Thoracic aorta (tissue), 2 donors: ENCODE results near the gene BCL2L11. TPM values are rescaled to one million over a fixed set of nuclear protein-coding genes. Genes with fewer than 3 reads are reported as not detected.

Source experiments
- ATAC-seq: fragments of 150-250 bp; one replicate; pipeline ENCODE4 v1.8.0; 2017; ENCODE audit warnings: low read depth; ENCODE audit not compliant: insufficient number of reproducible peaks, low FRiP score
- DNase-seq: peaks from one replicate; pipeline ENCODE4 v3.0.0-alpha.2; 2020; ENCODE audit warnings: low spot score
- H3K27ac ChIP-seq, 2 donors: fragments of 200-600 bp; sonication (generic); 1 replicate in 1 of 2; 2 replicates in 1 of 2; pipeline ENCODE4 v1.5.1; 2016; ENCODE audit warnings: mild to moderate bottlenecking in 2 of 2, moderate library complexity in 2 of 2
- H3K27me3 ChIP-seq: fragments of 200-600 bp; sonication (generic); replicated peaks from 2 replicates; pipeline ENCODE4 v1.6.0; 2016; ENCODE audit warnings: mild to moderate bottlenecking; ENCODE audit not compliant: insufficient read depth
- H3K36me3 ChIP-seq: fragments of 200-600 bp; sonication (generic); one replicate; pipeline ENCODE4 v1.5.1; 2016
- H3K4me1 ChIP-seq, 2 donors: fragments of 200-600 bp; sonication (generic); 1 replicate in 1 of 2; 2 replicates in 1 of 2; pipeline versions ENCODE4 v1.5.1 to v1.6.0; 2016; ENCODE audit warnings: low read depth in 2 of 2, mild to moderate bottlenecking in 1 of 2; ENCODE audit not compliant: control insufficient read depth in 1 of 2
- H3K4me3 ChIP-seq: fragments of 200-600 bp; sonication (generic); 2 replicates; pipeline ENCODE4 v1.5.1; 2016; ENCODE audit warnings: mild to moderate bottlenecking
- H3K9me3 ChIP-seq: fragments of 200-600 bp; sonication (generic); 2 replicates; pipeline ENCODE4 v1.5.1; 2016
- CTCF ChIP-seq: fragments of 200-600 bp; sonication (generic); IDR thresholded peaks from one replicate; pipeline ENCODE4 v1.5.1; 2019; ENCODE audit warnings: antibody characterized with exemption
- total RNA-seq, 2 donors: library from RNA; depleted of rRNA; stranded (reverse); fragments of >200 nt; gene quantifications; one replicate each; pipeline versions ENCODE4 v1.1.0 to v1.2.3, GENCODE V29; 2016

BCL2L11 gene
- total RNA-seq, 2 donors from 2014 or later: 16.4 to 17.4 TPM

GRCh38 chr2:111188681-111189080 is 68.0 kb downstream of the BCL2L11 start:
- Histone ChIP-seq H3K4me3 (no peak overlapping the region), H3K4me1 (peaks cover 14 to 19% of the 10 kb centered on the region in 2 donors), H3K27me3 (no peaks in the 10 kb centered on the region), H3K9me3 (no peaks in the 10 kb centered on the region), H3K27ac (no peak overlapping the region), H3K36me3 (no peaks in the 10 kb centered on the region)
- ATAC-seq (no peak), DNase-seq (no peak)
- TF ChIP-seq CTCF: no peak

GRCh38 chr2:111189106-111189505 is 68.4 kb downstream of the BCL2L11 start:
- Histone ChIP-seq H3K27ac (no peak overlapping the region), H3K4me1 (peaks cover 14 to 18% of the 10 kb centered on the region in 2 donors), H3K4me3 (no peak overlapping the region), H3K9me3 (no peaks in the 10 kb centered on the region), H3K27me3 (no peaks in the 10 kb centered on the region), H3K36me3 (no peaks in the 10 kb centered on the region)
- ATAC-seq (no peak), DNase-seq (no peak)
- no peak for TF ChIP-seq CTCF

- no peak overlapping the region for H3K4me3 ChIP-seq
- DNase-seq (no peak), ATAC-seq (no peak)
- TF ChIP-seq CTCF: no peak
- no peaks in the 10 kb centered on the region for H3K27me3 ChIP-seq
- no peak overlapping the region for H3K27ac ChIP-seq
- H3K9me3 ChIP-seq: no peaks in the 10 kb centered on the region
- H3K4me1 ChIP-seq: no peaks in the 10 kb centered on the region
- no peaks in the 10 kb centered on the region for H3K36me3 ChIP-seq
Measured at GRCh38 chr2:111190816-111191540, 70.3 kb downstream of the BCL2L11 start.

GRCh38 chr2:111191877-111192276 is 71.2 kb downstream of the BCL2L11 start:
- Histone ChIP-seq H3K9me3 (no peaks in the 10 kb centered on the region), H3K4me1 (no peaks in the 10 kb centered on the region), H3K27me3 (no peaks in the 10 kb centered on the region), H3K36me3 (no peaks in the 10 kb centered on the region), H3K4me3 (no peak overlapping the region), H3K27ac (no peak overlapping the region)
- no peak for DNase-seq
- TF ChIP-seq CTCF: no peak
- no peak for ATAC-seq

GRCh38 chr2:111192776-111193368 is 72.2 kb downstream of the BCL2L11 start:
- H3K4me1 ChIP-seq: no peaks in the 10 kb centered on the region
- ATAC-seq: no peak
- no peak for TF ChIP-seq CTCF

More at GRCh38 chr2:111192776-111193368, 72.2 kb downstream of the BCL2L11 start:
- DNase-seq: no peak
- H3K4me3 ChIP-seq: no peak overlapping the region
- H3K27me3 ChIP-seq: no peaks in the 10 kb centered on the region
- no peak overlapping the region for H3K27ac ChIP-seq
- no peaks in the 10 kb centered on the region for H3K36me3 ChIP-seq
- H3K9me3 ChIP-seq: no peaks in the 10 kb centered on the region
